ENCODE data around the gene SCO2.

GRCh38 chr22:50544078-50544745, 18.8 kb upstream of the SCO2 start:
- TF ChIP-seq, protein P1, sequence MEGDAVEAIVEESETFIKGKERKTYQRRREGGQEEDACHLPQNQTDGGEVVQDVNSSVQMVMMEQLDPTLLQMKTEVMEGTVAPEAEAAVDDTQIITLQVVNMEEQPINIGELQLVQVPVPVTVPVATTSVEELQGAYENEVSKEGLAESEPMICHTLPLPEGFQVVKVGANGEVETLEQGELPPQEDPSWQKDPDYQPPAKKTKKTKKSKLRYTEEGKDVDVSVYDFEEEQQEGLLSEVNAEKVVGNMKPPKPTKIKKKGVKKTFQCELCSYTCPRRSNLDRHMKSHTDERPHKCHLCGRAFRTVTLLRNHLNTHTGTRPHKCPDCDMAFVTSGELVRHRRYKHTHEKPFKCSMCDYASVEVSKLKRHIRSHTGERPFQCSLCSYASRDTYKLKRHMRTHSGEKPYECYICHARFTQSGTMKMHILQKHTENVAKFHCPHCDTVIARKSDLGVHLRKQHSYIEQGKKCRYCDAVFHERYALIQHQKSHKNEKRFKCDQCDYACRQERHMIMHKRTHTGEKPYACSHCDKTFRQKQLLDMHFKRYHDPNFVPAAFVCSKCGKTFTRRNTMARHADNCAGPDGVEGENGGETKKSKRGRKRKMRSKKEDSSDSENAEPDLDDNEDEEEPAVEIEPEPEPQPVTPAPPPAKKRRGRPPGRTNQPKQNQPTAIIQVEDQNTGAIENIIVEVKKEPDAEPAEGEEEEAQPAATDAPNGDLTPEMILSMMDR (IDR thresholded peaks at IDR 0.05) = peak; percentile 42 to 67 (median 60)
- no peak for TF ChIP-seq POLR2A (IDR thresholded peaks at IDR 0.05)

All from transverse colon (tissue), 3 donors.